Measurements from ENCODE around the gene NUDCD3. TPM values are rescaled to one million over a fixed set of nuclear protein-coding genes. Genes with fewer than 3 reads are reported as not detected.

The NUDCD3 gene
- total and polyA plus RNA-seq, 2 experiments from 2014 or later = 35.7 to 42.7 TPM

GRCh38 chr7:44368885-44369284 lies 121.6 kb downstream of the NUDCD3 start (continued):
- TF ChIP-seq ZNF462 (CRISPR knock-in tag; IDR thresholded peaks at IDR 0.05) = no peak
- TF ChIP-seq EZH2 (IDR thresholded peaks at IDR 0.05; ENCODE audit: low read depth, unreplicated experiment) = no peak
- no peak for TF ChIP-seq POLR2AphosphoS5 (IDR thresholded peaks at IDR 0.05; ENCODE audit: low read depth)
- no peak for TF ChIP-seq CTCF (conservative IDR thresholded peaks at IDR 0.05; ENCODE audit: low read depth in 2 of 2)
- no peak for TF ChIP-seq STAT1 (IDR thresholded peaks at IDR 0.05; ENCODE audit: unreplicated experiment)
- TF ChIP-seq REST (IDR thresholded peaks at IDR 0.05; ENCODE audit: unreplicated experiment) = no peak
- no peak for TF ChIP-seq CREB1 (CRISPR knock-in tag; IDR thresholded peaks at IDR 0.05; ENCODE audit: low read depth)
